Measurements from ENCODE around the gene PHOX2B.
"Not testable (repeated sequence)": the region's sequence is repeated elsewhere in the genome, so short reads cannot be mapped to it uniquely, and the experiment has no call there.

Gene PHOX2B

GRCh38 chr4:41752081-41752836, 3.7 kb upstream of the PHOX2B start:
- no peaks in the 10 kb centered on the region for H3K9me3 Mint-ChIP-seq (ENCODE audit: low read depth)
- H3K27ac Mint-ChIP-seq, result no peak overlapping the region
- no peaks in the 10 kb centered on the region for H3K36me3 Mint-ChIP-seq
- peaks cover 51% of the 10 kb centered on the region for H3K27me3 Mint-ChIP-seq
- H3K4me1 Mint-ChIP-seq (ENCODE audit: low read depth), result peaks cover 4% of the 10 kb centered on the region
- H3K4me3 Mint-ChIP-seq, result no peak overlapping the region

DNA sequence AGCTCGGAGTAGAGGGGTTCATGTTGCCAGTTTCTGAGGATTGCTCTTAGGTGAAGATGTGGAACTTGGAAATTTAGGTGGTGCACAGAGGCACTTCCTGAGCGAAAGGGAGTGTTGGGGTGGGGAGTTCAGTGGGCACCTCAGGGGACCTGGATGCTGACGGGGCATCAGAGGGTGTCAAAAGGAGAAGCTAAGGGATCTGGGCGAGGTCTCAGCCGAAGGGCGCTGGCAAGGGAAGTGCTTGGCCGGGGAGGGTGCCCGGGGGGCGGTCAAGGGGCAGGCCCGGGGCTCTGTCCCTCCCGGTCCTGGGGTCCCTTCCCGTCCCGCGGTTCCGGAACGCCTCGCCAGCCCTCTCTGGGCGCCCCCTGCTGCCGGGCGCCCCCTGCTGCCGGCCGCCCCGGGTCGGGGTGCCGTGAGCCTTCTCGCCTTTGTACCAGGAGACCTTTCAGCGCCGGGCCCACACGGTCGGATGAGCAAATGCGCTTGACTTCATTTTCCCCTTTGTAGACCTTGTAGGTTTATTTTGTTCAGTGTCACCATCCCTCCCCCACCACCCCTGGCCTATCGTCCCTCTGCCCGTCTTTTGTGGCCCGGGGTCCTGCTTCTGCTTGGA, 3.0 kb upstream of the PHOX2B start:
- Mint-ChIP-seq H3K9me3 (ENCODE audit: low read depth) (no peaks in the 10 kb centered on the region), H3K27me3 (peaks cover 53% of the 10 kb centered on the region), H3K27ac (no peak overlapping the region), H3K4me3 (no peak overlapping the region), H3K36me3 (no peaks in the 10 kb centered on the region), H3K4me1 (ENCODE audit: low read depth) (peaks cover 5% of the 10 kb centered on the region)

GRCh38 chr4:41750626-41751448, 2.3 kb upstream of the PHOX2B start:
- no peak overlapping the region for H3K27ac Mint-ChIP-seq
- H3K9me3 Mint-ChIP-seq (ENCODE audit: low read depth), result no peaks in the 10 kb centered on the region
- peaks cover 58% of the 10 kb centered on the region for H3K27me3 Mint-ChIP-seq

DNA sequence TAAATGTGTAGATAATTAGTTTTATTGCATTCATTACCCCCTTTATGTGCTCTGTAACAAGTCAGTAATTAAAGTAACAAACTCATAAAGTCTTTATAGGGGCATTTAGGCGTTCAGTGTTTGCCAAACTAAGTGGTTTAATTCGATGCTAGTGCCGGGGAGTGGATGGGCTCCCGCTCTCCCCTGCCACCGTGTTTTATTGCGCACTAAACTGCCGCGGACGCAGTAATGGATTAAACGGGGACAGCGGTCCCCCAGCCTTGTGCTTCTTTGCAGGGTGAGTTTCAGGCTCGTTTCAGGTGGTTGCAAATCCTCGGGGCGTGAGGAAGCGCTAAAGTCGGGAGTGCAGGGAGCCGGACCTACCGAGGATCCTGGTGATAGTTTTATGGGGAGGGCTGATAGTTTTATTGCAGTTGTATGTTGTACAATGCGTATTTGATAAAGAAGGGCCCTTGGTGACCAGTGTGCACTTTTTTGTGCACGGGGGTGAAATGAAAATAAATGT, 1.6 kb upstream of the PHOX2B start:
- Mint-ChIP-seq H3K9me3 (ENCODE audit: low read depth) (no peaks in the 10 kb centered on the region), H3K4me3 (no peak overlapping the region), H3K27ac (no peak overlapping the region), H3K4me1 (ENCODE audit: low read depth) (peaks cover 5% of the 10 kb centered on the region), H3K36me3 (no peaks in the 10 kb centered on the region), H3K27me3 (peaks cover 55% of the 10 kb centered on the region)

More at GRCh38 chr4:41750626-41751448, 2.3 kb upstream of the PHOX2B start:
- Mint-ChIP-seq H3K4me3 (no peak overlapping the region), H3K36me3 (no peaks in the 10 kb centered on the region), H3K4me1 (ENCODE audit: low read depth) (peaks cover 5% of the 10 kb centered on the region)

DNA sequence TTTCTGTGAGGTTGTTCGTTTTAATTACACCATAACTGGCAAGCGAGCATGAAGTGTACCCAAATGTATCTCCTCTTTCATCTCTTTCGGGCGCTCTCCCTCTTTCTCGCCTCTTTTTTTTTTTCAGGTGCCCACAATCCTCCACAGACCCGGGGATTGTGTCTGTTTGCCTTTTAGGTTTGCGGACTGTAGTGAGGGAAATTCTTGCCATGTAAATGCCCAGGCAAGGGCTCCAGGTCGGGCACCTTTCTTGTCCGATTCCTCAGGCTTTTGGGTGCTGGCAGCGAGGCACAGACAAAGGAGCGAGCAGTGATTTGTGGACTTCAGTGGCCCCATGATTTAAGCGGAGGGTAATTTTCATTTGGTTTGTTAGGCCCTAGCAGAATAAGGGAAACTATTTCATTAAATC, 1.1 kb upstream of the PHOX2B start:
- H3K9me3 Mint-ChIP-seq (ENCODE audit: low read depth), result no peaks in the 10 kb centered on the region
- H3K27ac Mint-ChIP-seq, result no peak overlapping the region
- H3K4me1 Mint-ChIP-seq (ENCODE audit: low read depth), result peaks cover 5% of the 10 kb centered on the region
- H3K4me3 Mint-ChIP-seq, result no peak overlapping the region
- H3K27me3 Mint-ChIP-seq, result peaks cover 56% of the 10 kb centered on the region
- no peaks in the 10 kb centered on the region for H3K36me3 Mint-ChIP-seq

- Mint-ChIP-seq H3K9me3 (ENCODE audit: low read depth) (no peaks in the 10 kb centered on the region), H3K27ac (no peak overlapping the region), H3K4me1 (ENCODE audit: low read depth) (peaks cover 6% of the 10 kb centered on the region), H3K36me3 (no peaks in the 10 kb centered on the region), H3K4me3 (no peak overlapping the region), H3K27me3 (peaks cover 58% of the 10 kb centered on the region)
Measured at GRCh38 chr4:41748074-41748570, 403 bp downstream of the PHOX2B start.

DNA sequence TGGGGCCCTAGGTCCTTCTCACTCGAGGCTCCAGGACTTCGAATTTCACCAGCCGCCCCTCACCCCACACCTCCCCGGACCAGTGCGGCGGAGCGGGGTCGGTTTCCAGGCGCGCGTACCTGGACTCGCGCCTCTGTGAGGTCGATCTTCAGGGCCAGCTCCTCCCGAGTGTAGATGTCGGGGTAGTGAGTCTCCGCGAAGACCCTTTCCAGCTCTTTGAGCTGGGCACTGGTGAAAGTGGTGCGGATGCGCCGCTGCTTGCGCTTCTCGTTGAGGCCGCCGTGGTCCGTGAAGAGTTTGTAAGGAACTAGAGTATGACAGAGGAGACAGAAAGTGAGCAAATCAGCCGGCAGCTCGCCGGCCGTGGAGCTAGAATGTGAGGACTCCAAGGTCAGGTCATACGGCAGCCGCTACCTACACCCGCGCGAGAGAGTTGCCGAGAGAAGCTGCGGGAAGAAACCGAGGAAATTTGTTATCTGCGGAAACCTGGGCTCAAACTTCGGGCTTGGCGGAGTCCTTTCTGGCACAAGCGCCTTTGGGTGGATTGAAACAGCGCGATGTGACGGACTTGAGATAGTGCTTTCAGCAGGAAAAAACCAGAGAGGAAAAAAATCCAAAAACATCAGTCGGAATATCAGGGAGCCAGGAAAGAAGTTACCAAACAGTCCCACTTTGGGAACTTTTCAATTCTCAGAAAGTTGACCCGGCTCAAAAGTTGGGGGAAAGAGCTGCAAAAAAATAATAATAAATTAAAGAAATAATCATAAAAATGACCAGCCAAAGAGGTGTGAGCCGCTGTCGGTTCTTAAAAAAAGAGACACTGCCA, 1.1 kb downstream of the PHOX2B start:
- H3K4me1 Mint-ChIP-seq (ENCODE audit: low read depth), result peaks cover 6% of the 10 kb centered on the region
- no peak overlapping the region for H3K27ac Mint-ChIP-seq
- no peaks in the 10 kb centered on the region for H3K9me3 Mint-ChIP-seq (ENCODE audit: low read depth)
- H3K36me3 Mint-ChIP-seq, result no peaks in the 10 kb centered on the region
- peaks cover 55% of the 10 kb centered on the region for H3K27me3 Mint-ChIP-seq
- no peak overlapping the region for H3K4me3 Mint-ChIP-seq

DNA sequence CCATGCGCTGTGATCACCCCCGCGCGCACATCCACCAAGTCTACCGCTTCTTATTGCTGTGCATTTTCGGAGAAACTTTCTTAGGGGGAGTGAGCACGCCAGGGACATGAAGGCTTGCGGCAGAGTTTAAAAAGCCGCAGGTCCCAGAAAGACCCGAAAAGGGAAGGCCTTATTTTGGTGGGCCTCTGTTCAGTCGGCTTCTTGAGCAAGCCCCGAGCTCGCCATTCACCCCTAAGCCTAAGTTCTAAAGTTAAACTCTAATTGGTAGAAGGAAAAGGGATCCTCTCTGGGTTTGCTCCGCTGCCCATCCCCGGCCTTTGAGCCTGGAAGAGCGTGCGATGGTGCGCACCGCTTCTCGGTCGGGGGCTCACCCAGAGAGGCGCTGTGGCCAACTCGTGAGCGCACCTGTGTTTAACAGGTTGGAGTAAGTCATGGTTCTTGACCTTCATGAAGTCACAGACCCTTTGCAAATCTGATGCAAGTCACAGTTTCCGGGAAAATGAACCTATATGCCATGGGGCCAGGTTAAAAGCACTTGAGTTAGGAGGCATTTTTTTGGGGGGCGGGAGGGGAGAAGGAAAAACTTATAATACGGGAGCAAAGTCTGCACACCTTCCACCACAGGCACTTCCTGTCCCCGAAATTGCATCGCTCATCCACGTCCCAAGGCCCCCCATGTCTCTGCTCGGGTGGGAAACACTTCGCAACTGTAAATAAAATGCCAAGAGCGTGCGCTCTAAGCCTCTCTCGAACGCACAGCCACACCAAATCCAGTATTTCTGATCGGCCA, 1.9 kb downstream of the PHOX2B start:
- H3K27me3 Mint-ChIP-seq, result peaks cover 48% of the 10 kb centered on the region
- H3K4me1 Mint-ChIP-seq (ENCODE audit: low read depth), result peaks cover 6% of the 10 kb centered on the region
- H3K27ac Mint-ChIP-seq, result no peak overlapping the region
- H3K9me3 Mint-ChIP-seq (ENCODE audit: low read depth), result no peaks in the 10 kb centered on the region
- H3K4me3 Mint-ChIP-seq, result no peak overlapping the region
- H3K36me3 Mint-ChIP-seq, result no peaks in the 10 kb centered on the region

- Mint-ChIP-seq H3K27ac (no peak overlapping the region), H3K36me3 (no peaks in the 10 kb centered on the region), H3K4me3 (no peak overlapping the region), H3K4me1 (ENCODE audit: low read depth) (peaks cover 6% of the 10 kb centered on the region), H3K9me3 (ENCODE audit: low read depth) (no peaks in the 10 kb centered on the region), H3K27me3 (peaks cover 49% of the 10 kb centered on the region)
Measured at GRCh38 chr4:41746025-41746439, 2.5 kb downstream of the PHOX2B start.

DNA sequence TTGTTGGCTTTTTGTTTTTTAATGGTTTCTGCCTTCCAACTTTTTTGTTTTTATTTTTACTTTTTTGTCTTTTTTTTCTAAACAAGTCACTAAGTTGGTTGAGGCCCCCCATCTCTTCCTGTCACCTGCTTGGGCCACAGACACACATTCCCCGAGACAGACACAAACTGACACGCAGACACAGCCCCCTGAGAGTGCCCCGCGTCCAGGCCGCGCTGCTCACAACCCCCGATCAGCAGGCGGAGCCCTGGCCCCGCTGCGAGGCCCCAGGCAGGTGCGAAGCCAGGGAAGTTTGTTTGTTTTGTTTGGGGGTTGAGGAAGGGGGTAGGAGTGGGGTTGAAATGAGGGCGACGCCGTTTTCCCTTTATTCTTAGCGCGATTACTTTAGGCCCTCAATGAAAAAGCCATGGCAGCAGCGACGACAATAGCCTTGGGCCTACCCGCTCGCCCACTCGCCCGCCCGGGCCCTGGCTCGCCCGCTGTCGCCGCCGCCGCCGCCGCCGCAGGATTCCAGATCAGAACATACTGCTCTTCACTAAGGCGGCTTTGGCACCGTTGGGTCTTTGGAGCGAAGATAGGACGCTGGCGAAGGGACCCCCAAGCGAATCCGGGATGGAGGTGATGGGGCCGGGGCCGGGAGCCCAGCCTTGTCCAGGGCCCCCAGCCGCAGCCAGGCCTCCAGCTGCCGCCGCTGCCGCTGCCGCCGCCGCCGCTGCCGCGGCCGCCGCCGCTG, 3.1 kb downstream of the PHOX2B start:
- Mint-ChIP-seq H3K4me3 (no peak overlapping the region), H3K27me3 (peaks cover 49% of the 10 kb centered on the region), H3K36me3 (no peaks in the 10 kb centered on the region), H3K27ac (no peak overlapping the region), H3K4me1 (ENCODE audit: low read depth) (peaks cover 6% of the 10 kb centered on the region), H3K9me3 (ENCODE audit: low read depth) (no peaks in the 10 kb centered on the region)

DNA sequence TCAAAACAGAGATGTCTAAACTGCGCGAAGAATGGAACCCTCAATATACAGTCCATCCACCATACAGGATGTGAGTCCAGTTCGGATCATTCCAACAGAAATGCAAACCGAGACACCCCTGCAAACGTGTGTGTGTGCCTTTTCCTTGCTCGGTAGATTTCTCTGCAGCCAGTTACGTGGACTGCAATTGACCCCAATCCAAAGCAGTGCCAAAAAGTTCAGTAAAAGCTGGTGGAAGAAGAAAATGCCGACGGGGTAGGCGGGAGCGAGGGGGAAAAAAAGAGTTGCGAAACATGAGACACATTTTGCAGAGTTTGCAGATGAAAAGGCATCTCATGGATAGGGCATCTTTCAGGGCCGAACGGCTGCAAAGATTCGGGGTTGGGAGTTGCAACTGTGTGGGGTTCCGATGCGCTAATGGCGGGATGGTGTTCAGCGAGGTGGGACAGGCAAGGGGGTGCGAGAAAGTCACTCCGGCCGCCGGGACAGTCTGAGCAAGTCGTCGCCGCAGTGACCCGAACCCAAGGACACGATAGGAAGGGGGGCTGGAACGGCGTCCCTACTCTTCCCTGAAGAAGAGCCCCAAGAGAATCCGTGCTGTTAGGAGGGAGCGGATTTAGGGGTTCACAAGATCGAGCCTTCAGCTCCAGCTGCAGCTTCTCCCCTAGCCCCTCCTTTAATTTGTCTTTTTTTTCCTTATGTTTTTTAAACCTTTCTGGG, 3.8 kb downstream of the PHOX2B start:
- Mint-ChIP-seq H3K27me3 (peaks cover 48% of the 10 kb centered on the region), H3K27ac (no peak overlapping the region), H3K4me3 (no peak overlapping the region), H3K9me3 (ENCODE audit: low read depth) (no peaks in the 10 kb centered on the region), H3K4me1 (ENCODE audit: low read depth) (peaks cover 4% of the 10 kb centered on the region), H3K36me3 (no peaks in the 10 kb centered on the region)

DNA sequence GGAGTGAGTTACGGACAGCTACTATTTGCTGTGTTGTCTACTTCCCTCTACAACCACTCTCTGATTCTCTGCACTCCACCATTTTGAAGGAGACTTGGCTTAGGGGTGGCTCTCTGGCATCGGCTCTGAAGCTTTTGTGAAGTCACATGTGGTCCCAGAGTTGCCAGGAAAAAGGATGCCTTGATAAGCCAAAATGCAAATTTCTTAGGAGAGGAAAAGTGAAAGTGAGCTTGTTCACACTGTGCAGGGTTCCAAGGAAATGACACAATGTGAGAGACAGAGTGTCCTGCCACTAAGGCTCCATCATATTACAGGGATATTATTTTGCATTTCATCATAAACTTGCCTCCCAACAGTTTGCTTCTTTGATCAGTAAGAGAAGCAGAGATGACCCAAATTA, 7.2 kb downstream of the PHOX2B start:
- H3K27ac Mint-ChIP-seq, result no peak overlapping the region
- no peak overlapping the region for H3K4me3 Mint-ChIP-seq
- peaks cover 1% of the 10 kb centered on the region for H3K4me1 Mint-ChIP-seq (ENCODE audit: low read depth)
- no peaks in the 10 kb centered on the region for H3K36me3 Mint-ChIP-seq
- H3K27me3 Mint-ChIP-seq, result peaks cover 29% of the 10 kb centered on the region
- H3K9me3 Mint-ChIP-seq (ENCODE audit: low read depth), result no peaks in the 10 kb centered on the region

DNA sequence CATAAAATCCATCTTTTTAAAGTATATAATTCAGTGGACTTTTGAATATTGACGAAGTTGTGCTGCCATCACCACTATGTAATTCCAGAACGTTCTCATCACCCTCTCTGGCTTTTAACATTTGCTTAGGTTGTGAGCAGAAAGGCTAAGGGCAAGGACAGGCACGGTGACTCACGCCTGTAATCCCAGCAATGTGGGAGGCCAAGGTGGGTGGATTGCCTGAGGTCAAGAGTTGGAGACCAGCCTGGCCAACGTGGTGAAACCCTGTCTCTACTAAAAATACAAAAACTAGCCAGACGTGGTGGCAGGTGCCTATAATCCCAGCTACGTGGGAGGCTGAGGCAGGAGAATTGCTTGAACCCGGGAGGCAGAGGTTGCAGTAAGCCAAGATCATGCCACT, 11.0 kb downstream of the PHOX2B start:
- not testable (repeated sequence) for H3K27ac Mint-ChIP-seq; H3K4me1 Mint-ChIP-seq (ENCODE audit: low read depth); H3K9me3 Mint-ChIP-seq (ENCODE audit: low read depth); H3K4me3 Mint-ChIP-seq; H3K36me3 Mint-ChIP-seq
- peaks cover 16% of the 10 kb centered on the region for H3K27me3 Mint-ChIP-seq
